GM12878 (cell line): Measurements from ENCODE around the gene KLK3. TPM values are rescaled to one million over a fixed set of nuclear protein-coding genes. Genes with fewer than 3 reads are reported as not detected.
A peak's percentile ranks its signal among the peaks of the same experiment; 100 is the strongest.

Source experiments
- ATAC-seq: fragments of 200-7000 bp; cut with Tn5 transposase; 3 replicates; pipeline ENCODE4 v1.9.1; 2020; ENCODE audit warnings: mild to moderate bottlenecking, moderate library complexity
- BruUV-seq: library from RNA; stranded (reverse); fragments of 400-500 nt; replicated peaks from 2 replicates; lab custom pipeline; 2021; lab: Mats Ljungman, UMichigan
- CTCF ChIA-PET: fragments of 300-600 bp; sonication (Branson Sonifier 250); formaldehyde crosslinking; extraction: SDS; loops from one replicate; lab custom pipeline; 2021; ENCODE audit warnings: inconsistent platforms; lab: Yijun Ruan, JAX
- POLR2A ChIA-PET: fragments of 350-600 bp; formaldehyde crosslinking; extraction: SDS; loops from one replicate; lab custom pipeline; 2021; ENCODE audit warnings: inconsistent platforms; lab: Charles Lee
- RAD21 ChIA-PET: fragments of 300-600 bp; sonication (Branson Sonifier 250); formaldehyde crosslinking; loops from one replicate; lab custom pipeline; 2023; ENCODE audit warnings: antibody characterized with exemption; ENCODE audit not compliant: unreplicated experiment; lab: Charles Lee
- SMC1A ChIA-PET: fragments of 300-600 bp; sonication (Branson Sonifier 250); formaldehyde crosslinking; loops from one replicate; lab custom pipeline; 2023; ENCODE audit not compliant: unreplicated experiment, uncharacterized antibody; lab: Charles Lee
- DNase-seq: peaks from one replicate; pipeline ENCODE4 v3.0.0-alpha.2; 2011; ENCODE audit warnings: low read depth, low spot score
- FAIRE-seq: peaks from 3 replicates; lab custom pipeline; 2011; peaks lifted over from hg19 to GRCh38; lab: Jason Lieb, UNC
- H2AFZ ChIP-seq: 2 replicates; pipeline ENCODE4 v1.6.0; 2011; ENCODE audit warnings: low read depth, low read length, control low read depth; ENCODE audit not compliant: control insufficient read depth
- H3K27ac ChIP-seq: 2 replicates; pipeline ENCODE4 v1.5.1; 2011; ENCODE audit warnings: control low read depth; ENCODE audit not compliant: control insufficient read depth, insufficient read depth
- H3K27me3 ChIP-seq, 2 experiments: replicated peaks in 1 of 2; 2 replicates each; pipeline versions ENCODE4 v1.6.0 to v1.6.1; 2011; ENCODE audit warnings: low read length in 1 of 2; ENCODE audit not compliant: control insufficient read depth in 2 of 2, insufficient read depth in 2 of 2
- H3K36me3 ChIP-seq, 2 experiments: 2 replicates each; pipeline ENCODE4 v1.5.1; 2011; ENCODE audit warnings: low read length in 1 of 2; ENCODE audit not compliant: control insufficient read depth in 2 of 2, insufficient read depth in 2 of 2
- H3K4me1 ChIP-seq: 2 replicates; pipeline ENCODE4 v1.6.1; 2011; ENCODE audit warnings: mild to moderate bottlenecking, low read length, moderate library complexity, mixed read lengths; ENCODE audit not compliant: control insufficient read depth, insufficient read depth
- H3K4me2 ChIP-seq: 2 replicates; pipeline ENCODE4 v1.6.0; 2011; ENCODE audit warnings: control low read depth; ENCODE audit not compliant: control insufficient read depth, insufficient read depth
- H3K4me3 ChIP-seq: fragments of 200-600 bp; sonication (generic); 2 replicates; pipeline ENCODE4 v1.5.1; 2016
- H3K79me2 ChIP-seq: 2 replicates; pipeline ENCODE4 v1.6.0; 2011; ENCODE audit warnings: low read length; ENCODE audit not compliant: control insufficient read depth, insufficient read depth
- H3K9ac ChIP-seq: 2 replicates; pipeline ENCODE4 v1.8.0; 2011; ENCODE audit warnings: low read length, control low read depth, mixed read lengths; ENCODE audit not compliant: control insufficient read depth, insufficient read depth
- H3K9me3 ChIP-seq: replicated peaks from 3 replicates; pipeline ENCODE4 v1.5.1; 2011; ENCODE audit warnings: mild to moderate bottlenecking, low read length; ENCODE audit not compliant: control insufficient read depth, insufficient read depth
- H4K20me1 ChIP-seq: 2 replicates; pipeline ENCODE4 v1.6.0; 2011; ENCODE audit not compliant: control insufficient read depth, insufficient read depth
- CTCF ChIP-seq, 3 experiments: IDR thresholded peaks in 2 of 3; conservative IDR thresholded peaks in 1 of 3; 2 replicates each; pipeline ENCODE4 v1.5.1; 2011; ENCODE audit warnings: low read depth in 3 of 3, low read length in 3 of 3, mild to moderate bottlenecking in 3 of 3, control low read depth in 2 of 3, moderate library complexity in 2 of 3, inconsistent platforms in 1 of 3, mixed read lengths in 1 of 3; ENCODE audit not compliant: control insufficient read depth in 2 of 3, insufficient read depth in 1 of 3; ENCODE audit errors: extremely low read depth in 1 of 3
- ZBTB33 ChIP-seq: fragments of 450-650 bp; IDR thresholded peaks from 2 replicates; pipeline ENCODE4 v1.6.1; 2017; ENCODE audit warnings: mild to moderate bottlenecking
- WGBS: methylation state at CpG from one replicate; pipeline ENCODE4 v1.1.6; 2016; ENCODE audit warnings: low lambda C conversion rate; ENCODE audit not compliant: insufficient replicate concordance, insufficient coverage; ENCODE audit errors: missing lambda C conversion rate; 5-methylcytosine and 5-hydroxymethylcytosine counted together
- in situ Hi-C: fragments of 300-500 bp; cut with MboI; formaldehyde crosslinking; loops from 9 replicates; pipeline ENCODE4 v1.14.3; 2018; ENCODE audit warnings: mixed read lengths
- intact Hi-C: fragments of 100-400 bp; cut with micrococcal nuclease; formaldehyde crosslinking; loops from one replicate; pipeline ENCODE4 v1.14.2; 2022; ENCODE audit not compliant: unreplicated experiment
- polyA plus RNA-seq, 11 experiments: library from polyadenylated mRNA; depleted of rRNA in 4 of 11; unstranded in 6 of 11; stranded (reverse) in 5 of 11; fragments of >200 nt; fragmentation: Nextera tagmentation in 4 of 11; fragmentation: Illumina TruSeq in 1 of 11; extraction: Ambion mirVana in 4 of 11; extraction: Trizol in 1 of 11; gene quantifications; 1 replicate in 1 of 11; 2 replicates in 10 of 11; pipeline versions ENCODE4 v1.2.1 to v1.2.3, GENCODE V29; 2011 to 2016; ENCODE audit warnings: inconsistent platforms in 2 of 11, missing spikeins in 2 of 11, low read depth in 1 of 11
- total RNA-seq, 4 experiments: library from RNA; depleted of rRNA in 3 of 4; stranded (reverse); fragments of >200 nt in 3 of 4; fragmentation: Illumina TruSeq in 1 of 4; extraction: Trizol in 1 of 4; gene quantifications; 2 replicates each; pipeline versions ENCODE4 v1.2.1 to v1.2.3, GENCODE V29; 2013 to 2021
- TF ChIP-seq, protein P1 (sequence below): fragments of 450-650 bp; IDR thresholded peaks from 2 replicates; pipeline ENCODE4 v1.6.1; 2016; ENCODE audit warnings: mild to moderate bottlenecking
- TF ChIP-seq, protein P2 (sequence below): IDR thresholded peaks from 2 replicates; pipeline ENCODE4 v1.6.1; 2011; ENCODE audit warnings: borderline replicate concordance, low read depth, mild to moderate bottlenecking, moderate library complexity, low read length; ENCODE audit not compliant: insufficient read depth, poor library complexity, severe bottlenecking

Gene KLK3
- total and polyA plus RNA-seq, 10 of the 15 experiments (the other 5 are each of a cell fraction or from before 2014, with no cell fraction given), result 0.31 TPM; not detected in 9

DNA sequence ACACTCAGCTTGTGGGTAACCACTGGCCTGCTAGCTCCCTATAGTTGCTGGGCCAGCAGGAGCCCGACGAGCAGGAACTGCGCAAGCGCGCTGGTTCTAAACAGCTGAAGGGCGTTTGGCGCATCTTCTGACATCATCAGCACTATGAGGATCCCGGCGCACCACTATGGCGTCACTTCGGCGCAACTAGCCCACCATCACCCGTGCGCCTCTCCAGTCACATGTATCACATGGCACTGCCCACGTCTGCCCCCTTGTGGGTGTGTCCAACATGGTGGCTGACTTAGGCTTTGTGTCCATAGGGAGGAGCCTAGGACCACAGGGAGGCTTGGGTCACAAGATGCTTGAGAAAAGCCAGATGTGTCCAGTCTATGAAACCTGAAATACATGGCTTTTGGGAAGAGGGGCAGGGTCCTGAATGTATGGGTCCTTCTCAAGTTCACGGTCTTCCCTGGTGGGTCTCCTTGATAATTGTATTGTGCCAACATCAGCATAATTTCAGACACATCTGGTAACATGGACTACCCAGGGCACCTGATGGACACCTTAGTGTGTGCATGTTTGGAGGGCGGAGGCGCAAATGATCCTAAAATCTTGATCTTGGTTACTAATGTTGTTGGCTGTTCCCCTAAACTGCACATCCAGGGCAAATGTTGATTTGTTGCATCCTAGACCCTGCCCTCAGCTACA is 38.5 kb downstream of the KLK3 start:
- CTCF ChIA-PET, result interaction anchor here (0.9 to 1.3 kb wide), 4 partner anchors 9 to 73 kb away, joined by 3 to 5 read pairs (median 3); no protein-coding TSS in a partner anchor
- Histone ChIP-seq H3K27ac (no peak overlapping the region), H3K36me3 (no peaks in the 10 kb centered on the region), H3K4me3 (no peak overlapping the region), H3K27me3 (no peaks in the 10 kb centered on the region), H3K9me3 (peaks cover 6% of the 10 kb centered on the region; the same call in 1 of the 3 replicates), H4K20me1 (no peaks in the 10 kb centered on the region), H3K79me2 (no peaks in the 10 kb centered on the region), H3K9ac (no peak overlapping the region), H3K4me1 (peaks cover 37% of the 10 kb centered on the region), H2AFZ (no peak overlapping the region), H3K4me2 (no peak overlapping the region)
- in situ Hi-C loops, result loop anchor here (10.0 kb wide), 1 partner anchor 538 kb away; no protein-coding TSS in a partner anchor
- WGBS, result 95% methylated on average over 18 of the region's 18 CpGs
- BruUV-seq, result no TSS peak
- RAD21 ChIA-PET, result interaction anchor here (1.0 to 1.4 kb wide), 2 partner anchors 29 to 73 kb away, joined by 3 to 5 read pairs (median 3); no protein-coding TSS in a partner anchor
- DNase-seq (no peak), FAIRE-seq (no peak), ATAC-seq (no peak)
- POLR2A ChIA-PET, result interaction anchor here (0.6 to 1.4 kb wide), 3 partner anchors 11 to 73 kb away, joined by 3 to 5 read pairs (median 4); no protein-coding TSS in a partner anchor
- TF ChIP-seq, protein P1, sequence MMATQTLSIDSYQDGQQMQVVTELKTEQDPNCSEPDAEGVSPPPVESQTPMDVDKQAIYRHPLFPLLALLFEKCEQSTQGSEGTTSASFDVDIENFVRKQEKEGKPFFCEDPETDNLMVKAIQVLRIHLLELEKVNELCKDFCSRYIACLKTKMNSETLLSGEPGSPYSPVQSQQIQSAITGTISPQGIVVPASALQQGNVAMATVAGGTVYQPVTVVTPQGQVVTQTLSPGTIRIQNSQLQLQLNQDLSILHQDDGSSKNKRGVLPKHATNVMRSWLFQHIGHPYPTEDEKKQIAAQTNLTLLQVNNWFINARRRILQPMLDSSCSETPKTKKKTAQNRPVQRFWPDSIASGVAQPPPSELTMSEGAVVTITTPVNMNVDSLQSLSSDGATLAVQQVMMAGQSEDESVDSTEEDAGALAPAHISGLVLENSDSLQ, result no peak
- TF ChIP-seq ZBTB33 (peak; percentile 79; the same call in 1 of the 2 replicates), CTCF (IDR thresholded peaks at IDR 0.05 in 2 of 3, conservative IDR thresholded peaks at IDR 0.05 in 1 of 3; ENCODE audit: control insufficient read depth in 2 of 3, extremely low read depth in 1 of 3, insufficient read depth in 1 of 3, low read depth in 3 of 3, low read length in 3 of 3) (peak; percentile 1 to 30 (median 27); a peak in 2 of 6 replicates)
- TF ChIP-seq, protein P2, sequence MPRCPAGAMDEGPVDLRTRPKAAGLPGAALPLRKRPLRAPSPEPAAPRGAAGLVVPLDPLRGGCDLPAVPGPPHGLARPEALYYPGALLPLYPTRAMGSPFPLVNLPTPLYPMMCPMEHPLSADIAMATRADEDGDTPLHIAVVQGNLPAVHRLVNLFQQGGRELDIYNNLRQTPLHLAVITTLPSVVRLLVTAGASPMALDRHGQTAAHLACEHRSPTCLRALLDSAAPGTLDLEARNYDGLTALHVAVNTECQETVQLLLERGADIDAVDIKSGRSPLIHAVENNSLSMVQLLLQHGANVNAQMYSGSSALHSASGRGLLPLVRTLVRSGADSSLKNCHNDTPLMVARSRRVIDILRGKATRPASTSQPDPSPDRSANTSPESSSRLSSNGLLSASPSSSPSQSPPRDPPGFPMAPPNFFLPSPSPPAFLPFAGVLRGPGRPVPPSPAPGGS, result no peak
- SMC1A ChIA-PET, result interaction anchor here (1.2 to 1.7 kb wide), 2 partner anchors 28 to 109 kb away, joined by 4 to 6 read pairs; no protein-coding TSS in a partner anchor
- intact Hi-C loops, result loop anchor here (10.0 kb wide), 1 partner anchor 538 kb away; no protein-coding TSS in a partner anchor
